ENCODE measurements around the gene GPX2.

The GPX2 gene

DNA sequence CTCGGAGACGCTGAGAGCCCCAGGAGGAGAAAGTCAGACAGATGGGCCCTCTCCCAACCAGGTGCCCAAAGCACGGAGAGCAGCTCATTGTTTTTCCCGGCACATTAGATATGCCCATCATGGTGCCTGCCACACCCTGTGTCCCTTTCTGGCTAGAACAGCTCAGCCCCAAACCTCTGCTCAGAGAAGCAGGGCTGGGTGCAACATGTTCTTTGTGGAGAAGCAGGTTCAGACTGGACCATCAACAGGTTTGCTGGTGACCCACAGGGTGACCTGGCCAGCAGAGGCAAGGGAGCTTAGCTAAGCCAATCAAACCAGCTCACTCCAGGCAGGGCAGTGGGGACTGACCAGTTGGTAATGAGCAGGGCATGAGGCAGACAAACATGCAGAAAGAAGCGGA lies 16.2 kb upstream of the GPX2 start:
- no peak for DNase-seq

DNA sequence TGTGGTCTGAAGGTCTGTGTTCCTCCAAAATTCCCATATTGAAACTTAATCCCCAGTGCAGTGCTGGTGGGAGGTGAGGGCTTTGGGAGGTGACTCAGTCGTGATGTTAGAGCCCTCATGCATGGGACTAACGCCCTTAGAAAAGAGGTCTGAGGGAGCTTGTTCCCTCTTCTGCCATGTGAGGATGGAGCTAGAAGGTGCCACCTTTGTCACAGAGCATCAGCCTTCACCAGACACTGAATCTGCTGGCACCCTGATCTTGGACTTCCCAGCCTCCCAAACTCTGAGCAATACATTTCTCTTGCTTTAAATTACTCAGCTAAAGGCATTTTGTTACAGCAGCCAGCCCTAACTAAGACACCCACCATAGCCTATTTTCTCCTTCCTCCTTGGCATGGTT lies 15.7 kb upstream of the GPX2 start:
- no peak for DNase-seq

DNA sequence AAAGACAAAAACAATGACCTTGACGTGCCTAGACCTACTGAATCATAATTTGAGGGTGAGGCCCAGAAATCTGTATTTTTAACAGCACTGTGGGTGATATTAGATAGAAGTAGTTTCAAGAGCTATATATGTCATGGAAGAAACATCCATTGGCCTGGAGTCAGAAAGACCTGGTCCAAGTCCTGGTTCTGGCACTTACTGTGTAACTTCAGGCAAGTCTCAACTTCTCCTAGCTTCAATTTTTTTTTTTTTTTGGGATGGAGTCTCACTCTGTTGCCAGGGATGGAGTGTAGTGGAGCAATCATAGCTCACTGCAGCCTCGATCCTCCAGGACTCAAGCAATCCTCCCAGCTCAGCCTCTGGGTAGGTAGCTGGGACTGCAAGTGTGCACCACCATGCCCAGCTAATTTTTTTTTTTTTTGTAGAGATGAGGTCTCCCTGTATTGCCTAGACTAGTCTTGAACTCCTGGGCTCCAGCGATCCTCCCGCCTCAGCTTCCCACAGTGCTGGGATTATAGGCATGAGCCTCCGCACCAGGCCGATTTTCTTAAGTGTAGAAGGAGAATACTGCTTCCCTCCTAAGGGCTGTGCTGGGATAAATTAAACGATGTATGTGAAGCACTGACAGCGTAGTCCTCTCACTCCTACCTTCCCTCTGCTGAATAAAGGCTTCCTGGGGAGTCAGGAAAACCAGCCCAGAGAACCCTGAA lies 14.3 kb upstream of the GPX2 start:
- DNase-seq: no peak

DNA sequence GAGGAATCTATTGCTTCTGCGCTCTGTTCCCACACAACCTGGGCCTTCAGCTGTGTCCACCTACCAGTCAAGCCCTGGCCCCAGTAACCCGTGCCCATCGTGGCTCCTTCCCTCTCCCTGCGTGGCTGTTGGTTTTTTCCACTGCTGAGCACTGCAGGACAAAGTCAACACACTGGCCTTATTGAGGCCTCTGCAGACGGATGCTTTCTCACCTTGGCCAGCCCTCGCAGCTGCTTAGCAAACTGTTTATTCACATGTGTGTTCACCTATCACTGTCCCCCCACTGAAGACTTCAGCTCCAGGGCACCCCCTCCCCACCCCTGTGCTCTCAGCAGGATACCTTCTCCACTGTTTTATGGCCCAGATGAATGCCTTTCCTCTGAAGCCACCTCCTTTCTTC lies 12.8 kb upstream of the GPX2 start:
- DNase-seq: no peak

DNA sequence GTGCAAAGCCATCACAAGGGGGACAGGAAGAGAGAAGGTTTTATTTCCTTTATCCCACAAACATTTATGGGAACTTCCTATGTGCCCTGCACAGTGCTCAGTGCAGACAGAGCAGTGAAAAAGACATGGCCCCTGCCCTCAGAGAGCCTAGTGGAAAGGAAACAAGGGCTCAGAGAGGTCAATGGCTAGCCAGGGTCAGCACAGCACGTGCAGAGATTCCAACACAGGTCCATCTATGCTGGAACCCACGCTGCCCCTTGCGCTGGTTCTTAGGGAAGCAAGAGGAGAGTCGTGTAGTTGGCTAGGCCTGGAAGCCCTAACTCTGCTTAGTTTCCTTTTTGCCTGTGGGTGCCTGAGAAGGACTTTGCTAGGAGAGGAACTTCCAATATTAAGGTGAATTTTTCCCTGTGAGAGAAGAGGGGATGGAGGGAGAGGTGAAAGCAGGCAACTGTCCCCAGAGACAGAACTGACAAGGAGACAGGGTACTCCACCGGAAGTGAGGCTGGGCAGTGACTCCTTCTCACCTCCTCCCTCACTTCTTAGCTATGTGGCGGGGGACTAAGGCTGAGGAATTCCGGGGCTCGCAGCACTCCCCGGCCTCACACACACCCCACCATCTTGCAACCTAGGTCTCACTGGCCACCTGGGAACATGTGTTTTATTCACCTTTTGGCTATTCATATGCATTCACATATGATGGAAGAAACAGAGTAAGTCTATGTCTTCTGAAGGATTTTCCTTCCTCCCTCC lies 12.1 kb upstream of the GPX2 start:
- DNase-seq: no peak

DNA sequence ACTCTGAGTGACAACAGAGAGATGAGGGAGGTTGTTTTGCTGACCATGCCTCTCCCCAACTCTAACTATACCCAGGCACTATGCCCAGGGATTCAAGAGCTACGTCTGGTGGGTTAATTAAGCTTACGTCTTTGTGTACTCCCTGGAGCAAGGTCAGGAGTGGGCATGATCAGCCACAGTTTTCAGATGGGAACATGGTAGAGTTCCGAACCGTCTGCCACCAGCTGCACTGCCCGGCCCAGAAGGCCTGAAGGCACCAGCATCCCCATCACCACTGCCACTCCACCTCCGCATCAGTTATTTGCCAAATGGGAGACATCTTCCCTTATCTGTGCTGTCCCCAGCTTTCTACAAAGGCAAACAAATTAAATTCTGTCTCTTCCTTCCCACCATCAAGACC lies 11.1 kb upstream of the GPX2 start:
- no peak for DNase-seq

DNA sequence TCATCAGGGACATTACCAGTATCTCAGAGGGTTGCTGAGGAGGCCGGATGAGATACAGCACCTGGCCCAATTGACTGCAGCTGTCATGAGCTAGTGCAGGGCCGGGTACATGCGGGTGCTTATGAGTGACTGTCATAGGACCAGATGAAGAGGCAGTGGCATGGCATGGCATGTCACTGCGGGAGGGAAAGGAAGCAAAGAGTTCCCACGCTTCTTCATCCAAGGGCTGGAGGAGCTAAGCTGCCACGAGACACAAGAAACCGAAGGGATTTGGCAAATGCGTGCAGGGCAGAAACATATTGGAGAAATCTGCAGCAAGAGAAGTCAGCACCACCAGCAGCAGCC lies 10.7 kb upstream of the GPX2 start:
- no peak for DNase-seq

DNA sequence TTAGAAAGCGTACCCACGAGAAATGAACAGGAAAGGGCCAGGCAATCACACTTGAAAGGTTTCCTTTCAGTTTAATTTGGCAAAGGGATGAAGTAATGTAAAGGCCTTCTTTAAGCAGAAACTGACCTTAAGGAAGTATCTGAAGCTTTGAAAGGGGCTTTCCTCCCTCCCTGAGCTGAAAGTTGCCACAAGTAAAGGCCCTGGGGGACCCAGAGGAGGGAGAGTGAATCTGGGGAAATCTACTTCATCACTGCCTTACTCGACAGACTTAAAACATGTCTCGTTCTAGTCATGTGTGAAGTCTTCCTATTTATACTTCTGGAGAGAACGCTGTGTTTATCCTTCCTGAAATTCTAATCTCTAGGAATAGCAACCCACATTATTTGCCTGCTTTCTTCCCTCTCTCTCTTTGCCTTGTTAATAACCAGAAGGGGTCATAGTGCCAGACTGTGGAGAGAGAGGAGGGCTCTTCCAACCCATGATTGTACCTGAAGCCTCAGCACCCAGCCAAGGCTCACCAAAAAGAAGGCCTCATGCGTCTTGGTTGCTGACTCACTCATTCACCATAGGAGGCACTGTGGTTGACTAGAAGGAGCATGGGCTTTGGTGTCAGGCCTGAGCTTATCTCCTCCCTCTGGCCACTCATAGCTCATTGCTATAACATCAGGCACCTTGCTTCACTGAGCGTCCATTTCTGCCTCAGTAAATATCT lies 10.2 kb upstream of the GPX2 start:
- DNase-seq: no peak

DNA sequence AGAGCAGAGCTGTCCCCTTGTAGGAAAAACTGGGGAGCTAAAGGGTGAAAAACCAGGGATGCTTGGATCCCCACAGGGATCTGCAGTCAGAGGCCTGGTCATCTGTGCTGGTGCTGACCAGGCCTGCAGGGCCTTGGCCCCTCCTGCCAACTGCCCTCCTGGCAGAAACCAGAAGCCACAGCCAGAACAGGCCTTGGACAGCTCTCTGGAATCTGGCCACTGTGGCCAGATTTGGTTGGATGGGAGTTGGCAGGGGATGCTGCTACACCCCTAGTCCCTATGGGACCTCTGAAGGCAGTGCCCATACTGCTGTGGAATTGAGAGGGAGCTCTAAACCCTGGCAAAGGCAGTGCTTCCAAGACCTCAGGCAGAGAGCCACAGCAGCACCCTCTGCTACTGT lies 9.2 kb upstream of the GPX2 start:
- DNase-seq: no peak

DNA sequence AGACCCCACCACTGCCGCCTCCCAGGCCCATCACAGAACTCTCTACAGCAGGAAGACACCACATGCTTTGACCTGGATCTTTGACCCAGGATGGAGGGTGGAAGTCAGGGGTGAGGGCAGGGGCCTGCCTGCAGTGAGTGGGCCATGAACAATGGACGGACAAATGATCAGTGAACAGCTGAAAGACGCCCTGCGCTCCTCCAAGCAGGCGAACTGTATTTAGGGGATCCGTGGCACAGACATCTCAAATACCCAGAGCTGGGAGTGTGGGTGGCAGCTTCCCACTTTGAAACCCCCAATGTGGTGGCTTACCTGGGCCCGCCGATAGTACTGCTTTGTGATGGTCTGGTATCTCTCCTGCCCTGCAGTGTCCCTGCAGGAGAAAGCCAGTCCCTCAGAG lies 8.7 kb upstream of the GPX2 start:
- DNase-seq: no peak

DNA sequence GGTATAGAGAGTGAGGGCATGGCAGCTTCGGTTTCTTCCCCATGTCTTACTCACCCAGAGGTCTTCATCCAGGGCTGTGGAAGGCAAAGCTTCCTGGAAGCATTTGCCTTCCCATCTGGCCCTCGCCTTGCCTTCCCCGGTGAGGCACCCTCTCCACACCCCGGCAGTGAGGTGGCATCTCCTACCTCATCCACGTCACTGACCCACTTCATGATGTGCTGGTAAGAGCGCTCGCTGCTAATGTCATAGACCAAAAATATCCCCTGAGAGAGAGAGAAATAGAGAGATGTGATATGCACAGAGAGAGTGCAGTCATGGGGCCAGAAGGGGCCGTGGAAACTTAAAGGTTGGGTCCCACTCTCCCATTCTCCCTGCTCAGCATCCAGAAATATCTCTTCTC lies 8.3 kb upstream of the GPX2 start:
- DNase-seq: no peak

DNA sequence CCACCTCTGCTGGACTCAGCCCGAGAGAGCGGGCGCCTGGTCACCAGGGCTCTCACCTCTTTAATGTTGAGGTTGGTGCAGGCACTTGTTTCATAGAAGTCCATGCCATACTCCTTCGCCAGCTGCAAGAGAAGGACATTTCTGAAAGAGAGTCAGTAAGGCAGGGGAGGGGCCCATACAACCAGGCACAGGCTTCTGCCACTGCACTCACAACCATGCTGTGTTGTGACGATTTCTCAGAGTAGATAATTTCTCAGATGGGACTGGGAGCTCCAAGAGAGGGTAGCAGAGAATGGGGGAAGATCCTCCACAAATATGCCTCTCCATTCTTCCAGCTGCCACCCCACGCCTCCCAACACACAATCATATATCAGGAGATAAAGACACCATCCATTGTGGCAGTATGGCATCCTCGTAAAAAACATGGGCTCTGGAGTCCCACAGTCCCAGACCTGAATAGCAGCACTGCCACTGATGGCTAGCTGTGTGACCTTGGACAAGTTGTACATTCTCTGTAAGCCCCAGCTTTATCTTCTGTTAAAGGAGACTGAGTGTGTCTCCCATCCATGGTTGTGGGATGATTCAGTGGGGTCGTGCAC lies 6.2 kb upstream of the GPX2 start:
- no peak for DNase-seq

DNA sequence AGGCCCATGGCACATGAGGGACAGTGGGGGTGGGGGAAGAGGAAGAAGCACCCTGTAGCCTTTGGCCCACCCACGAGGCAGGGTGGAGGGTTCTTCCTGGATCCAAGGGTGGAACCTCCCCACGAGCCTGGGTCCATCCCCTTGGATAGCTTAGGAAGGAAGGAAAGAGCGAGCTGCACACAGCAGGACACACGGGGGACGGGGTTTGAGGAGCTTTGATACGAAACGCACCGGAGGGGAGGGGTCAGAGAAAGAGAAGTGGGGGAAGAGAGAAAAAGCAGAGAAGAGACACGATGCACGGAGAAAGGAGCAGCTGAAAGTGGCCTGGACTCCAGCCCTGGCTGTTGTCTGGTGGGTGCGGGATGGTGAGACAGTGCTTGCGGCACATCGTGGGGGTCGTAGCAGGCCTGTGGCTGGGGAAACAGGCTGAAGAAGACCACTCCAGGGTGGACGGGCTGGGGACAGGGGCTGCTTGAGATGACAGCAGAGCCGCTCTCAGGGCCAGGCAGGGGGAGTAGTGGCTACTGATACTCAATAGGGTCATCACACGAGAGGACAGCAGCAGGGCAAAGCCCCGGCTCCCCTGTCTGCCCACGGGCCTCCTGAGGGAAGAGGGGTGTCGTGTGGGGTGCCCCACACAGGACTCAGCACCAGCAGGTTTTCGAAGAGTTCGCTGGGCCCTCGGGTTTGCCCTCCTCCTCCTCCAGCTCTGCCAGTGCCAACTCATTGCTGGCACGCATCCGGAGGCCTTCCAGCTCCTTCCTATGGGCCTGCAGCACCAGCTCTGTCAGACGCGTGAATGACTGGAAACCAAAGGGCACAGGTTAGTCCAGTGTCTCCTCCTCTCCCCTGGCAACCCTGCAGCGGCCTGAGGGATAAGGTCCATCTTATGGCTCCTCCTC lies 5.4 kb upstream of the GPX2 start:
- no peak for DNase-seq

DNA sequence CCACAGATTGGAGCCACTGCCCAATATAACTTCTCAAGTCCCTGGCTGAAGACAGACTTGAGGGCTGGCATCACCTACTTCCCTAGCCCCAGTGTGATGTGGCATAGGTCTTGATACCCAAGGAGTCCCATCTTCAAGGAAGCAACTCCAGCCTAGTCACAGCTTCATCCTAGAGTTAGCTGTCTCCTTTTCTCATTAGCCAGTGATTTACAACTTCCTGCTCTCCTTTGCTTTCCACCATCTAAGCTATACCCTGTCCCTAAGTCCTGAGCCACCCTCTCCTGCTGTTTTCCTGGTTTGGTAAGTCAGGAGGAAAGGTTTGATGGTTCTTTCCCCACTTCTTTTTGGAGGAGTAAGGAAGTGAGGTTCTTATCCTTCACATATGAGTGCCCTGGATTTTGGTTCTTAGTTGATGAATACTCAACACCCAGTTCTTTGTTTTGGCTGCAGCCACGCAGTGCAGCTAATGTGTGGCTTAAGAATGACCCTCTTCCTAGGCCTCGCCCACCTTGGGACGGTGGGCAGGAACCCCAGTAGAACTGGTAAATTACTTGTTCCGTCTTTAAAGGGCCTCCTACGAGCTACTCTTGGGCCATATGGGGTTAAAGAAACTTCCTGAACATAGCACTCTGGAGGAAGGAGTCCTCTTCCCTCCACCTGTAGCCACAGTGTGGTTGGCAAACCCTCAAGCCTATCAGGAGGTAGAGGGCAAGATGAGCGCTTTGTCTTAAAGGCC lies 3.9 kb upstream of the GPX2 start:
- no peak for DNase-seq

DNA sequence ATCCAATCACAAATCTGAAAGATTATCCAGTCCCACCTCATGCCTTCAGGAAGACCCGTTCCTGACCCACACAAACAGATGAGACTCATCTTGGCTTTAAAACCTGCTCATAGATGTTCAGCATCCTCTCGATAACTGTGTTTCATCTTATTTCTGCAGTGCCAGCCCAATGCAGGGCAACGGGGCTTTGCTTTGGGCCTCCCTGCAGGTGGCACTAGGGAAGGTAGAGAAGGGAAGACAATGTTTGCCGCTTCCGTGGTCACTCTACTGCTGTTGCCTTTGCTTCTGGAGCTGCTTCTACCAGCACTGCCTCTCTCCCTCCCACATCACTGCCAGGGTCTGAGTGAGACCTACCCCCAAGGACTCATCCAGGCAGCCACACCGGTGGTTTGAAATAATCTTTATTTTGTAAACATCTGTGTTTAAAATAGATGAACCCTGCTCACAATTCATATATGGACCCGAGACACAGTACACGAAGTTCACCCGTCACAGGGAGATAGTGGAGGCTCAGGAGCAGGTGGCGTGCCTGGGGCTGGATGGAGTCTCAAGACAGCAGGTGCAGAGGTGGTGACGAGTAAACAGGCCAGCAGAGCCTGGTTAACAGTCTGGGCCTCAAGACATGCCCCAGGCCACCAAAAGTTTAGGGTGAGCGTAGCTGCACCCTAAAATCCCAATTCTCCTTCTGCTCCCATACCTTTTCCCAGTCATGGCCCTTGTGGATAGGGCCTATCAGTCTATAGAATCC lies 3.1 kb upstream of the GPX2 start:
- no peak for DNase-seq

DNA sequence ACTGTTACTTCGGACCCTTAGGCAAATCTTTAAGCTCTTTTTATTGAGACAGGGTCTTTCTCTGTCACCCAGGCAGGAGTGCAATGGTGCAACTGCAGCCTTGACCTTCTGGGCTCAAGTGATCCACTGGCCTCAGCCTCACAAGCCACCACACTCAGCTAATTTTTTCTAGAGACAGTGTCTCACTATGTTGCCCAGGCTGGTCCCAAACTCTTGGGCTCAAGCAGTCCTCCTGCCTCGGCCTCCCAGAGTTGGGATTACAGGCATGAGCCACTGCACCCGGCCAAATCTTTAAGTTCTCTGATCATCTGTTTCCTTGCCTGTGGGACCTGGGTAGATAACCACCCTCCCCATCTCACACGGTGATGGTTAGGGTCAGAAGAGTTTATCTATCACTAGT lies 2.3 kb upstream of the GPX2 start:
- no peak for DNase-seq

DNA sequence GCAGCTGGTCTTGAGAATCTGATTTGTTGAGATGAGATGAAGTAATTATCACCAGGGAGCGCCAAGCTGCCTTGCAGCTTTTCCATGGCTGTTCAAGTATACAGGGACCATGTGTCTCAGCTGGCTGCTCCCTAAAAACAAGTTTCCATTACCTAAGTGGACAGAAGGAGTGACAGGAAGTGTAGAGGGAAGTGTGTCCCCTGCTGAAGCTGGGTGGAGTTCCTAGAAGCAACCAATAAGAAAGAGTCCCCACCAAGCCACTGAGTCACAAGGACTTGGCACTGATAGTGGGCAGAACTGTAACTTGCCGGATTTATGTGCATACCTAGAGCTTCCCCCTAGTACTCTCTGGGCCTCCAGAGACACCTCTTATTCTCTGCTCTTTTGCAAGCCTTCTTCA lies 1.5 kb upstream of the GPX2 start:
- no peak for DNase-seq

DNA sequence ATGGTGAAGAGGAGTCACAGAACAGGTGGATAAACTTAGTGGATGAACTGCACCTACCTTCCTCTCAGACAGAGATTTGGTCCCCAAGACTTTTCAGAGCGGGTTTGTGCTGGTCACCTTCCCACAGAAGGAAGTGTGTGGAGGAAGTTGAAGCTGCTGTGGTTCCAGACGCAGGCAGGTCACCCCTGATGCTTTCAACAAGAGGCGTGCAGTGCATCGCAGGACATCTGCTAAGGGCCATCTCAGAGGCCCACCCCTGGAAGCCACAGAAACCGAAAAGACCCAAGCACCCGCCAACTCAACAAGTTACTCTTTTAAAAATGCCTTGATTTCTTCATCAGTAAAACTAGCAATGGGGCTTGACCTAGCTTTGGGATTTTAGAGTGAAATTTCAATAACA lies 1.0 kb upstream of the GPX2 start:
- no peak for DNase-seq

DNA sequence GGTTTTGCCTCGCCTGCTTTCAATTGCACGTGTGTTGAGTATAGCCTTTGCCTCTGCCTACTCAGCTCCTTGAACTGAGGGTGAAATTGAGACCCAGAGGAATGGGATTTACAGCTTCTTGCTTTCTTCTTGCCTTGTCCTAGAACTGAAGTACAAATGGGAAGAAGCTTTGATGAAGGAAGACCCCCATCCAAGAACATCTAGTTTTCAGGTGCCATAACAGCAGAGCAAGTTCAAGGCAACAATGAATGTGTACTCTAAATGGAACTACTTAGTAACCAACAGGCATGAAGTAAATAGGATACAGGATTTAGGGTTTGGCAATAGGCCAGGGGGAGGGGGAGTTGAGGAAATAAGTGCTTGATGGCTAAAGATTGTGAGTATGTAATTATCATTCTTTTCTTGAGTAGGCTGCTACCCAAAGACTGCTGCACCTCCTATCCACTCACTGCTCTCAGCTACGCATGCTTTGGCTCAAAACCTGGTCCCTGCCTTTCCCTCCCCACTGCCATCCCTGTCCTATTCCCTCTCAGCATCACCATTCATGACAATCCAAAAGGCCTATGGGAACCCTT lies 2.1 kb downstream of the GPX2 start:
- no peak for DNase-seq

DNA sequence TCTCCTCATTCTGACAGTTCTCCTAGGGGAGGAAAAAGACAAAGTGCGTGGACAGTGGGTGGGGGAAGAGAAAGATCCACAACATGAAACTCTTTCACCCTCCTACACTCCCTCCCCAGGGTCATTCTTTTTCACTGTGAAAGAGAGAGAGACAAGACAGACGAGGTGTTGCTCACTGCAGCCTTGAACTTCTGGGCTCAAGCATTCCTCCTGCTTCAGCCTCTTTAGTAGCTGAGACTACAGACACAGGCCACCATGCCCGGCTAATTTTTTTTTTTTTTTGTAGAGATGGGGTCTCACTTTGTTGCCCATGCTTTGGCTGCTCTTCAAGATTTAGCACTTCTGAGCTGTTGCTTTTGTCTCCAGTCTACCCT lies 2.7 kb downstream of the GPX2 start:
- DNase-seq: no peak

Measured in fibroblast of skin of back (primary cell).